H1 (cell line): Measurements from ENCODE around the gene CTXN3. TPM values are rescaled to one million over a fixed set of nuclear protein-coding genes. Genes with fewer than 3 reads are reported as not detected.

ENCODE experiments used
- GTF2F1 ChIP-seq: IDR thresholded peaks from 2 replicates; pipeline ENCODE4 v1.6.1; 2012; ENCODE audit warnings: low read depth, low read length, improper control_type of control experiment, borderline replicate concordance
- MAX ChIP-seq: IDR thresholded peaks from 2 replicates; pipeline ENCODE4 v1.6.1; 2012; ENCODE audit warnings: inconsistent platforms
- polyA plus RNA-seq, 7 experiments: library from polyadenylated mRNA; depleted of rRNA in 3 of 7; stranded (reverse) in 5 of 7; unstranded in 2 of 7; fragments of >200 nt in 5 of 7; fragments of 200-250 nt in 2 of 7; gene quantifications; 1 replicate in 5 of 7; 2 replicates in 1 of 7; 4 replicates in 1 of 7; pipeline versions ENCODE4 v1.2.1 to v1.2.3, GENCODE V29; 2011 to 2013; ENCODE audit warnings: missing spikeins in 2 of 7, mixed read lengths in 2 of 7
- total RNA-seq: library from RNA; stranded (reverse); fragmentation: NEBNext Ultra II Directional; extraction: Animal tissue kit (Norgen Biotek cat#: 25700); gene quantifications from 2 replicates; pipeline ENCODE4 v1.2.1, GENCODE V29; 2021

The CTXN3 gene
- total and polyA plus RNA-seq, 2 of the 8 experiments (the other 6 are each of a cell fraction or from before 2014, with no cell fraction given), result 0.05 TPM; not detected in 1

GRCh38 chr5:127599320-127599719 lies 49.6 kb upstream of the CTXN3 start (continued):
- no peak for TF ChIP-seq MAX
- TF ChIP-seq GTF2F1, result no peak
